ENCODE measurements around the gene R3HDM1.

DNA sequence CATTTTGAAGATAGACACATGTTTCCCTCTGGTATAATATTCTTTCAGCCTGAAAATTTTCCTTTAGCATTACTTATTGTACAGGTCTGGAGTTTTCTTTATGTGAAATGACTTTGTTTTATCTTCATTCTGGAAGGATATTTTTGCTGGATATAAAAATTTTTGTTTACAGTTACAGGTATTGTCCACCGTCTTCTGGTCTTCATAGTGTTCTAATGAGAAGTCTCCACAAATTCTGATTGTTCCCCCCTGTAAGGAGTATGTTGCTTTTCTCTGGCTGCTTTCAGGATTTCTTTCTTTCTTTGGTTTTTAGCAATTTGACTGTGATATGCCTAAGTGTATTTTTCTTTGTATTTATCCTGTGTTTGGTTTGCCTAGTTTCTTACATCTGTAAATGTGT is 225.4 kb downstream of the R3HDM1 start:
- no peak for TF ChIP-seq HDAC2 (IDR thresholded peaks at IDR 0.05)
- TF ChIP-seq, protein P1, sequence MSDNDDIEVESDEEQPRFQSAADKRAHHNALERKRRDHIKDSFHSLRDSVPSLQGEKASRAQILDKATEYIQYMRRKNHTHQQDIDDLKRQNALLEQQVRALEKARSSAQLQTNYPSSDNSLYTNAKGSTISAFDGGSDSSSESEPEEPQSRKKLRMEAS (IDR thresholded peaks at IDR 0.05), result no peak
- TF ChIP-seq, protein P2, sequence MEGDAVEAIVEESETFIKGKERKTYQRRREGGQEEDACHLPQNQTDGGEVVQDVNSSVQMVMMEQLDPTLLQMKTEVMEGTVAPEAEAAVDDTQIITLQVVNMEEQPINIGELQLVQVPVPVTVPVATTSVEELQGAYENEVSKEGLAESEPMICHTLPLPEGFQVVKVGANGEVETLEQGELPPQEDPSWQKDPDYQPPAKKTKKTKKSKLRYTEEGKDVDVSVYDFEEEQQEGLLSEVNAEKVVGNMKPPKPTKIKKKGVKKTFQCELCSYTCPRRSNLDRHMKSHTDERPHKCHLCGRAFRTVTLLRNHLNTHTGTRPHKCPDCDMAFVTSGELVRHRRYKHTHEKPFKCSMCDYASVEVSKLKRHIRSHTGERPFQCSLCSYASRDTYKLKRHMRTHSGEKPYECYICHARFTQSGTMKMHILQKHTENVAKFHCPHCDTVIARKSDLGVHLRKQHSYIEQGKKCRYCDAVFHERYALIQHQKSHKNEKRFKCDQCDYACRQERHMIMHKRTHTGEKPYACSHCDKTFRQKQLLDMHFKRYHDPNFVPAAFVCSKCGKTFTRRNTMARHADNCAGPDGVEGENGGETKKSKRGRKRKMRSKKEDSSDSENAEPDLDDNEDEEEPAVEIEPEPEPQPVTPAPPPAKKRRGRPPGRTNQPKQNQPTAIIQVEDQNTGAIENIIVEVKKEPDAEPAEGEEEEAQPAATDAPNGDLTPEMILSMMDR (IDR thresholded peaks at IDR 0.05), result no peak
- TF ChIP-seq ESRRA (IDR thresholded peaks at IDR 0.05; ENCODE audit: borderline replicate concordance, low read length), result no peak
- TF ChIP-seq RAD21 (conservative IDR thresholded peaks at IDR 0.05 in 1 of 2, IDR thresholded peaks at IDR 0.05 in 1 of 2), result no peak
- no peak for TF ChIP-seq EHMT2 (IDR thresholded peaks at IDR 0.05; ENCODE audit: low read depth)
- no peak for TF ChIP-seq CBX8 (IDR thresholded peaks at IDR 0.05)

All from A549 (cell line).